A549 (cell line): Measurements from ENCODE around the gene PHGDH.

ENCODE experiments used
- CTCF ChIP-seq: fragments of >200 bp; sonication (Bioruptor Twin); formaldehyde crosslinking; IDR thresholded peaks from 3 replicates; pipeline ENCODE4 v1.5.1; 2016
- HEYL ChIP-seq: fragments of 250-450 bp; sonication (Bioruptor Pico); IDR thresholded peaks from 2 replicates; pipeline ENCODE4 v1.8.0; 2021; ENCODE audit warnings: mild to moderate bottlenecking, moderate library complexity
- JUN ChIP-seq, 2 experiments: fragments of >200 bp; sonication (Bioruptor Twin); formaldehyde crosslinking; IDR thresholded peaks; 2 replicates in 1 of 2; 3 replicates in 1 of 2; pipeline ENCODE4 v1.6.1; 2016 to 2017
- MAFK ChIP-seq: fragments of 450-650 bp; IDR thresholded peaks from 2 replicates; pipeline ENCODE4 v1.6.1; 2014; ENCODE audit not compliant: partially characterized antibody
- MAX ChIP-seq: IDR thresholded peaks from 2 replicates; pipeline ENCODE4 v1.6.1; 2012
- NPAS2 ChIP-seq: fragments of 250-450 bp; sonication (Bioruptor Pico); IDR thresholded peaks from 2 replicates; pipeline ENCODE4 v1.8.0; 2022; ENCODE audit warnings: mild to moderate bottlenecking, moderate library complexity, borderline replicate concordance
- POLR2A ChIP-seq: IDR thresholded peaks from 2 replicates; pipeline ENCODE4 v1.6.1; 2012; ENCODE audit warnings: mild to moderate bottlenecking, low read length

GRCh38 chr1:119762409-119762808, 50.7 kb downstream of the PHGDH start:
- no peak for TF ChIP-seq CTCF
- TF ChIP-seq HEYL = no peak
- TF ChIP-seq JUN (IDR thresholded peaks at IDR 0.05) = no peak
- no peak for TF ChIP-seq MAFK
- TF ChIP-seq NPAS2 (CRISPR knock-in tag) = no peak
- no peak for TF ChIP-seq MAX
- TF ChIP-seq POLR2A = no peak
